ENCODE data around the gene AIM2. TPM values are rescaled to one million over a fixed set of nuclear protein-coding genes. Genes with fewer than 3 reads are reported as not detected.
"Not testable (repeated sequence)": the region's sequence is repeated elsewhere in the genome, so short reads cannot be mapped to it uniquely, and the experiment has no call there.

The AIM2 gene
- total RNA-seq, 2 experiments from 2014 or later, result 0.36 to 0.74 TPM

GRCh38 chr1:159040206-159040605 is 36.4 kb downstream of the AIM2 start:
- ChIA-PET CTCF (interaction anchor here (0.8 kb wide), 1 partner anchor 42 kb away, joined by 3 read pairs; no protein-coding TSS in a partner anchor), POLR2A (interaction anchor here (1.4 kb wide), 1 partner anchor 22 kb away, joined by 5 read pairs; no protein-coding TSS in a partner anchor)
- DNase-seq, result no peak
- Histone ChIP-seq H3K4me3 (ENCODE audit: low read length) (no peak overlapping the region), H3K36me3 (ENCODE audit: insufficient read depth, low read length) (peaks cover 85% of the 10 kb centered on the region), H3K27ac (ENCODE audit: low read depth in 1 of 2, low read length in 2 of 2) (no peak overlapping the region), H3K4me1 (ENCODE audit: insufficient read depth, low read length) (peaks cover 8% of the 10 kb centered on the region), H3K9me3 (ENCODE audit: control insufficient read depth in 1 of 2, insufficient read depth in 1 of 2, low read length in 2 of 2) (no peaks in the 10 kb centered on the region), H3K27me3 (ENCODE audit: control insufficient read depth in 1 of 2, insufficient read depth in 2 of 2, low read length in 2 of 2) (no peaks in the 10 kb centered on the region)
- peaks cover 27% of the 10 kb centered on the region for H3K4me1 Mint-ChIP-seq (ENCODE audit: low read depth)
- no peak for TF ChIP-seq CTCF (IDR thresholded peaks at IDR 0.05)
- H3K27me3 Mint-ChIP-seq, result no peaks in the 10 kb centered on the region
- no peak overlapping the region for H3K4me3 Mint-ChIP-seq
- no peak for ATAC-seq (ENCODE audit: poor library complexity)
- H3K27ac Mint-ChIP-seq, result peak overlapping the region; percentile 67
- H3K36me3 Mint-ChIP-seq (ENCODE audit: low read depth), result peaks cover 95% of the 10 kb centered on the region
- H3K9me3 Mint-ChIP-seq, result no peaks in the 10 kb centered on the region
- intact Hi-C loops (cut with DNase I, micrococcal nuclease), result no loop called here

GRCh38 chr1:159030877-159031447 is 45.6 kb downstream of the AIM2 start:
- Histone ChIP-seq H3K9me3 (ENCODE audit: control insufficient read depth in 1 of 2, insufficient read depth in 1 of 2, low read length in 2 of 2) (peaks cover 0 to 4% of the 10 kb centered on the region in 2 experiments), H3K4me3 (ENCODE audit: low read length) (no peak overlapping the region), H3K36me3 (ENCODE audit: insufficient read depth, low read length) (peaks cover 77% of the 10 kb centered on the region), H3K27me3 (ENCODE audit: control insufficient read depth in 1 of 2, insufficient read depth in 2 of 2, low read length in 2 of 2) (no peaks in the 10 kb centered on the region), H3K4me1 (ENCODE audit: insufficient read depth, low read length) (peaks cover 17% of the 10 kb centered on the region), H3K27ac (ENCODE audit: low read depth in 1 of 2, low read length in 2 of 2) (no peak overlapping the region)
- peak overlapping the region; percentile 43 for H3K27ac Mint-ChIP-seq
- peaks cover 3% of the 10 kb centered on the region for H3K9me3 Mint-ChIP-seq
- peaks cover 58% of the 10 kb centered on the region for H3K4me1 Mint-ChIP-seq (ENCODE audit: low read depth)
- H3K4me3 Mint-ChIP-seq, result no peak overlapping the region
- H3K27me3 Mint-ChIP-seq, result no peaks in the 10 kb centered on the region
- H3K36me3 Mint-ChIP-seq (ENCODE audit: low read depth), result peaks cover 99% of the 10 kb centered on the region
- intact Hi-C loops (cut with DNase I, micrococcal nuclease), result no loop called here
- no peak for TF ChIP-seq CTCF (IDR thresholded peaks at IDR 0.05)
- no peak for DNase-seq
- no peak for ATAC-seq (ENCODE audit: poor library complexity)
- ChIA-PET POLR2A (no interaction called here), CTCF (no interaction called here)

GRCh38 chr1:159030311-159030710 is 46.3 kb downstream of the AIM2 start:
- H3K27ac ChIP-seq (ENCODE audit: low read depth in 1 of 2, low read length in 2 of 2), result no peak overlapping the region
- no peak for ATAC-seq (ENCODE audit: poor library complexity)
- Mint-ChIP-seq H3K4me3 (no peak overlapping the region), H3K27me3 (no peaks in the 10 kb centered on the region), H3K27ac (peak overlapping the region; percentile 43), H3K4me1 (ENCODE audit: low read depth) (peaks cover 64% of the 10 kb centered on the region), H3K9me3 (peaks cover 3% of the 10 kb centered on the region), H3K36me3 (ENCODE audit: low read depth) (peaks cover 99% of the 10 kb centered on the region)
- H3K4me3 ChIP-seq (ENCODE audit: low read length), result no peak overlapping the region
- no peak for DNase-seq
- peaks cover 0 to 4% of the 10 kb centered on the region in 2 experiments for H3K9me3 ChIP-seq (ENCODE audit: control insufficient read depth in 1 of 2, insufficient read depth in 1 of 2, low read length in 2 of 2)
- H3K36me3 ChIP-seq (ENCODE audit: insufficient read depth, low read length), result peaks cover 73% of the 10 kb centered on the region
- H3K27me3 ChIP-seq (ENCODE audit: control insufficient read depth in 1 of 2, insufficient read depth in 2 of 2, low read length in 2 of 2), result no peaks in the 10 kb centered on the region
- intact Hi-C loops (cut with DNase I, micrococcal nuclease), result no loop called here
- CTCF ChIA-PET, result no interaction called here
- POLR2A ChIA-PET, result no interaction called here
- no peak for TF ChIP-seq CTCF (IDR thresholded peaks at IDR 0.05)
- peaks cover 17% of the 10 kb centered on the region for H3K4me1 ChIP-seq (ENCODE audit: insufficient read depth, low read length)

GRCh38 chr1:159026841-159027240 is 49.7 kb downstream of the AIM2 start:
- peak overlapping the region; percentile 73 for H3K27ac Mint-ChIP-seq
- ATAC-seq (ENCODE audit: poor library complexity); H3K4me3 ChIP-seq (ENCODE audit: low read length); intact Hi-C loops (cut with DNase I, micrococcal nuclease); POLR2A ChIA-PET; DNase-seq; H3K9me3 ChIP-seq (ENCODE audit: control insufficient read depth in 1 of 2, insufficient read depth in 1 of 2, low read length in 2 of 2); H3K27ac ChIP-seq (ENCODE audit: low read depth in 1 of 2, low read length in 2 of 2); H3K27me3 ChIP-seq (ENCODE audit: control insufficient read depth in 1 of 2, insufficient read depth in 2 of 2, low read length in 2 of 2); H3K9me3 Mint-ChIP-seq; H3K27me3 Mint-ChIP-seq: not testable (repeated sequence)
- peak overlapping the region; percentile 71 for H3K4me3 Mint-ChIP-seq
- H3K4me1 Mint-ChIP-seq (ENCODE audit: low read depth), result peaks cover 65% of the 10 kb centered on the region
- CTCF ChIA-PET, result interaction anchor here (1.8 kb wide), 1 partner anchor 28 kb away, joined by 5 read pairs; no protein-coding TSS in a partner anchor
- Histone ChIP-seq H3K4me1 (ENCODE audit: insufficient read depth, low read length) (peaks cover 29% of the 10 kb centered on the region), H3K36me3 (ENCODE audit: insufficient read depth, low read length) (peaks cover 68% of the 10 kb centered on the region)
- peaks cover 96% of the 10 kb centered on the region for H3K36me3 Mint-ChIP-seq (ENCODE audit: low read depth)

All from CD4-positive, alpha-beta T cell (primary cell).